LNCAP (cell line): Measurements from ENCODE around the gene ITSN2.

ENCODE experiments used
- TF ChIP-seq, protein P1 (sequence below): fragments of 450-650 bp; IDR thresholded peaks from 2 replicates; pipeline ENCODE4 v1.5.1; 2017; ENCODE audit warnings: mild to moderate bottlenecking

The ITSN2 gene

GRCh38 chr2:24272907-24273306 is 87.4 kb downstream of the ITSN2 start:
- TF ChIP-seq, protein P1, sequence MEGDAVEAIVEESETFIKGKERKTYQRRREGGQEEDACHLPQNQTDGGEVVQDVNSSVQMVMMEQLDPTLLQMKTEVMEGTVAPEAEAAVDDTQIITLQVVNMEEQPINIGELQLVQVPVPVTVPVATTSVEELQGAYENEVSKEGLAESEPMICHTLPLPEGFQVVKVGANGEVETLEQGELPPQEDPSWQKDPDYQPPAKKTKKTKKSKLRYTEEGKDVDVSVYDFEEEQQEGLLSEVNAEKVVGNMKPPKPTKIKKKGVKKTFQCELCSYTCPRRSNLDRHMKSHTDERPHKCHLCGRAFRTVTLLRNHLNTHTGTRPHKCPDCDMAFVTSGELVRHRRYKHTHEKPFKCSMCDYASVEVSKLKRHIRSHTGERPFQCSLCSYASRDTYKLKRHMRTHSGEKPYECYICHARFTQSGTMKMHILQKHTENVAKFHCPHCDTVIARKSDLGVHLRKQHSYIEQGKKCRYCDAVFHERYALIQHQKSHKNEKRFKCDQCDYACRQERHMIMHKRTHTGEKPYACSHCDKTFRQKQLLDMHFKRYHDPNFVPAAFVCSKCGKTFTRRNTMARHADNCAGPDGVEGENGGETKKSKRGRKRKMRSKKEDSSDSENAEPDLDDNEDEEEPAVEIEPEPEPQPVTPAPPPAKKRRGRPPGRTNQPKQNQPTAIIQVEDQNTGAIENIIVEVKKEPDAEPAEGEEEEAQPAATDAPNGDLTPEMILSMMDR: no peak

DNA sequence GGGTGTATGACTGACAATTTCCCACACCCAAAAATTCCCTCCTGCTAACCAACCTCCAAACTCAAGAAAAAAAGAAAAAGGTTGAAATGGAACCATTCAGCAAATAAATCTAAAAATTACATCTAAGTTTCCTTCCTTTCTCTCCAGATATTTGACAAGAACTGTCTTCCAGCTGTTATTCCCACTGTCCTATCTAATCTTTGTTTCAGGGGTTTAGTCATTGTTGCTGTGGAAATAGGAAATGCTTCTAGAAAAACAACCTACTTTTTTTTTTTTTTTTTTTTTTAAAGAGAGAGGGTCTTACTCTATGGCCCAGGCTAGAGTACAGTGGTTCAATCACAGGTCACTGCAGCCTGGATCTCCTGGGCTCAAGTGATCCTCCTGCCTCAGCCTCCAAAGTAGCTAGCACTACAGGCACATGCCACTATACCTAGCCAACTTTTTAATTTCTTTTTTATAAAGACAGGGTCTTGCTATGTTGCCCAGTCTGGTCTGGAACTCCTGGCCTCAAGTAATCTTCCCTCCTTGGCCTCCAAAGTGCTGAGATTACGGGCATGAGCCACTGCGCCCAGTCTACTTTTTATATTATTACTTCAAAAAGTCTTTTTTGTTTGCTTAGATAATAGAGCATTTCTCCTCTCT is 88.1 kb downstream of the ITSN2 start:
- TF ChIP-seq, protein P1: no peak

DNA sequence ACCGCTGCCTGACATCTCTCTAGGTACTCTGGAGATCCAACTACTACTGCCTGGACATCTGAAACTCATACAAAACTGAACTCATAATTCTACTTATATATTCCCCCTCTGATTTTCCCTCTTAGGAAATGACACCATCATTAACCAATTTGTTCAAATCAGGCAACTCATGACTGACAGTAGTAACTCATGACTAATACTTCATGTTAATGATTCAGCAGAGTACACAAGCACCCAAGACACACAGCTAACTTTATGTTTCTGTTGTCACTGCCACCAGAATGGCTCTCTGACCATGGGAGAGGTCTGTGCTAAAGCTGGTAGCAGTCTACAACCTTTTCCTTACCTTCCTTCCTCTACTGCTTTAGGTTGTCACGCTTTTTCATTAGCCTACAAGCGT is 91.1 kb downstream of the ITSN2 start:
- TF ChIP-seq, protein P1: no peak

DNA sequence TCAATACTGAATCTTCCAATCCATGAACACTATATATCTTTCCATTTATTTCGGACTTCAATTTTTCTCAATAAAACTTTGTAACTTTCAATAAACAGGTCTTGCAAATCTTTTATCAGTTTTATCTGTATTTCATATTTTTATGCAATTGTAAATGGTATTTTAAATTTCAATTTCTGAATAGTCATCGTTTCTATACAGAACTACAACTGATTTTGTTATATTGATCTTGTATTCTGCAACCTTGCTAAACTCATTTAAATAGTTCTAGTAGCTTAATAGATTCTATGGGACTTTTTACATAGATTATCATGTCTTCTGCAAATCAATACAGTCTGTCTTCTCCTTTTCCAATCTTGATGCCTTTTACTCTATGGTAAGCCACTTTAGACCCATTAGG is 95.1 kb downstream of the ITSN2 start:
- TF ChIP-seq, protein P1: no peak

DNA sequence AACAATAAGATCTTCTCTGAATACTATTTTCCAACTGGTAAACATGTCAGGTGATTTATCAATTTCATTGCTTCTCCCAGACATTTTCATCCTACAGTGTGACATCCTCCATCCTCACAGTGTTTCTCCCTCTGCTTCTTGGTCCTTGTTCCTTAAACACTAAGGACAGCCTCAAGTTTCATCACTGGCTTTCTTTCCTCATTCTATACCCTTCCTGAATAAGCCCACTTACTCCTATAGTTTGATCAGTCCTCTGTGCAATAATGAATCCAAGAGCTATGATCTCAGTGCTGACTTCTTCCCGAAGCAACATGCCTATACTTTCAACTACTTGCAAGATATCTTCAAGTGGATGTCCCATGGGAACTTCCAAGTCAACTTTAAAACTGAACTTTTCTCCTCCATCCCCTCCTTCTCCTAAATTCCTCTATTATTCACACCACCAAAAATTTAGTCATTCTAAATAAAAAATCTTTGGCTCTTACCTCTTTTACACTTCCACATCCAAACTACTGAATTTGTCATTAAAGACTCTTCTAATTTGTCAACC is 97.8 kb downstream of the ITSN2 start:
- TF ChIP-seq, protein P1: no peak

GRCh38 chr2:24261441-24261840 is 98.9 kb downstream of the ITSN2 start:
- TF ChIP-seq, protein P1: no peak

GRCh38 chr2:24259316-24259715 is 101.0 kb downstream of the ITSN2 start:
- TF ChIP-seq, protein P1: no peak
